HUES48 (cell line): ENCODE results near the gene PARP12.

Experiments
- H3K27ac ChIP-seq: one replicate; pipeline ENCODE4 v1.7.0; 2013; ENCODE audit warnings: low read depth, low read length, inconsistent platforms
- H3K27me3 ChIP-seq: 2 replicates; pipeline ENCODE4 v1.6.1; 2013; ENCODE audit warnings: mild to moderate bottlenecking, low read length; ENCODE audit not compliant: control insufficient read depth, insufficient read depth
- H3K36me3 ChIP-seq: 2 replicates; pipeline ENCODE4 v1.6.1; 2013; ENCODE audit warnings: low read length; ENCODE audit not compliant: control insufficient read depth, insufficient read depth
- H3K4me1 ChIP-seq: 2 replicates; pipeline ENCODE4 v1.6.1; 2013; ENCODE audit warnings: mild to moderate bottlenecking, low read length; ENCODE audit not compliant: control insufficient read depth, insufficient read depth
- H3K4me3 ChIP-seq: 2 replicates; pipeline ENCODE4 v1.5.1; 2013; ENCODE audit warnings: mild to moderate bottlenecking, low read depth, low read length
- H3K9ac ChIP-seq: 2 replicates; pipeline ENCODE4 v1.6.1; 2013; ENCODE audit warnings: mild to moderate bottlenecking, low read depth, low read length, moderate library complexity
- H3K9me3 ChIP-seq: 2 replicates; pipeline ENCODE4 v1.6.1; 2013; ENCODE audit warnings: low read length; ENCODE audit not compliant: control insufficient read depth, insufficient read depth

PARP12 gene

GRCh38 chr7:140003913-140004382 lies 58.8 kb downstream of the PARP12 start:
- Histone ChIP-seq H3K9me3 (no peaks in the 10 kb centered on the region), H3K4me1 (peaks cover 6% of the 10 kb centered on the region; the same call in 1 of the 2 replicates), H3K4me3 (no peak overlapping the region), H3K27ac (no peak overlapping the region), H3K27me3 (no peaks in the 10 kb centered on the region), H3K36me3 (no peaks in the 10 kb centered on the region), H3K9ac (no peak overlapping the region)

DNA sequence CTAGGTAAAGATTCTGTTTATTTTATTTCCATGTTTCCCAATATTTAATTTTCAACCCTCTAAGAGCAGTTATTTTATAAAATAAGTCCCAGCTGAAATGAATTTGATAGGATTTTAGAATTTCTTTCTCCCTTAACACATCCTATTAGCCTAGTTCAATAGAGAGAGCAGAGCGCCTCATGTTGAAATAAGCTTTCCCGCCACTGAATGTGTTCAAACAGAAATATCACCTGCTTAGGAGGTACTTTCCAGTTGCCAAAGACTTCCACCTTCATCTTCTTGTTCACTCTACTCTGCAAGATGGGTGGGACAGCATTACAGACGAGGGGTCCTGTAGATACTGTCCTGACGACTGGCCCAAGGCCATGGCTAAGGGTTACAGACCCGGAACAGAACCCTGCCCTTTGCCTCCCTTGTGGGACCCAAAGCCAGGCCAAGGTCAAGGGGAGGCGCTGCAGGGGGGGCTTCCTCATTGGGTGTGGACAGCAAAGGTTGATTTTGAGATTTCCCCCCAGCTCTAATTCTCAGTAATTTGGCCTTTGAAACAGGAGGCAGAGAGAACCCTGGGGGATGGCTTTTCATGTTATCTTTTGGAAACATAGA lies 62.0 kb downstream of the PARP12 start:
- no peaks in the 10 kb centered on the region for H3K36me3 ChIP-seq
- no peaks in the 10 kb centered on the region for H3K27me3 ChIP-seq
- H3K4me3 ChIP-seq, result no peak overlapping the region
- H3K9me3 ChIP-seq, result no peaks in the 10 kb centered on the region
- peaks cover 3% of the 10 kb centered on the region; the same call in 1 of the 2 replicates for H3K4me1 ChIP-seq
- H3K9ac ChIP-seq, result no peak overlapping the region
- no peak overlapping the region for H3K27ac ChIP-seq

DNA sequence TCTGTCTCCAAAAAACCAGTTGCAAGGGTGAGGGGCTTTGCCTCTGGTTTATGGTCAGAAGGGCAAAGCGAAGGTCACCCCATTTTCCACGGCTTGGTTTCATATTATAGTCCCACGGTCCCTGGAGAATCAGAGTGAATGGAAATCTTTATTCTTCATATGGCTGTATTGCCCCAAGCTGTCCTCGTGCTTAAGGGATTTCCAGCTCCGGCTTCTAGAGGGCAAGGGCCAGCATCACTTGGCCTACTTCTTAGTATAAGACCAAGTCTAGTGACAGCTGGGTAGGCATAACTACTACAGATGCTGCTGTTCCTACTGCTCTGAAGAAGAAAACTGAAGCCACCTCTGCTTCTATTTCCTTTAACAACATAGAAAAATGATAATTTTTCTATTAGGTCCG lies 63.2 kb downstream of the PARP12 start:
- Histone ChIP-seq H3K4me1 (0 out of 2 replicates have a peak, but pooled peaks cover 3% of the 10 kb centered on the region), H3K9me3 (no peaks in the 10 kb centered on the region), H3K4me3 (no peak overlapping the region), H3K36me3 (no peaks in the 10 kb centered on the region), H3K27ac (no peak overlapping the region), H3K27me3 (no peaks in the 10 kb centered on the region), H3K9ac (no peak overlapping the region)

DNA sequence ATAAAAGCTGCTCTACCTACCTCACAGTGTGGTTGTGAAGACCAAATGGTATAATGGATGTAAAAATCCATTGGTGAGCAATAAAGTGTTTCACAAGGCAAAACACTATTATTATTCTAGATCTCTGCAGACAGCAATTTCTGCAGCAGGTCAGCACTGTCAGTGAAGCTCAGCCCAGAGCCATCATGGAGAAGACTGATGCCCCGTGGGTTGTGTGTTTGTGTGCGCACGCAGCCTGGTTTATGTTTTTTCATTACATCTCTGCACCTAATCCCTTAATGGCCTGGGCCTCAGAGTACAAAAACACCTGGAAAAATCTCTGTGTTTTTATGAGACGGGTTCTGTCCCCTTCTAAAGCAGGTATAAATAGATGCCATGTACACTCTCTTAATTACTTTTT lies 64.2 kb downstream of the PARP12 start:
- H3K9me3 ChIP-seq, result no peaks in the 10 kb centered on the region
- no peak overlapping the region for H3K27ac ChIP-seq
- H3K27me3 ChIP-seq, result no peaks in the 10 kb centered on the region
- no peak overlapping the region for H3K9ac ChIP-seq
- H3K36me3 ChIP-seq, result no peaks in the 10 kb centered on the region
- no peak overlapping the region for H3K4me3 ChIP-seq
- no peaks in the 10 kb centered on the region for H3K4me1 ChIP-seq

DNA sequence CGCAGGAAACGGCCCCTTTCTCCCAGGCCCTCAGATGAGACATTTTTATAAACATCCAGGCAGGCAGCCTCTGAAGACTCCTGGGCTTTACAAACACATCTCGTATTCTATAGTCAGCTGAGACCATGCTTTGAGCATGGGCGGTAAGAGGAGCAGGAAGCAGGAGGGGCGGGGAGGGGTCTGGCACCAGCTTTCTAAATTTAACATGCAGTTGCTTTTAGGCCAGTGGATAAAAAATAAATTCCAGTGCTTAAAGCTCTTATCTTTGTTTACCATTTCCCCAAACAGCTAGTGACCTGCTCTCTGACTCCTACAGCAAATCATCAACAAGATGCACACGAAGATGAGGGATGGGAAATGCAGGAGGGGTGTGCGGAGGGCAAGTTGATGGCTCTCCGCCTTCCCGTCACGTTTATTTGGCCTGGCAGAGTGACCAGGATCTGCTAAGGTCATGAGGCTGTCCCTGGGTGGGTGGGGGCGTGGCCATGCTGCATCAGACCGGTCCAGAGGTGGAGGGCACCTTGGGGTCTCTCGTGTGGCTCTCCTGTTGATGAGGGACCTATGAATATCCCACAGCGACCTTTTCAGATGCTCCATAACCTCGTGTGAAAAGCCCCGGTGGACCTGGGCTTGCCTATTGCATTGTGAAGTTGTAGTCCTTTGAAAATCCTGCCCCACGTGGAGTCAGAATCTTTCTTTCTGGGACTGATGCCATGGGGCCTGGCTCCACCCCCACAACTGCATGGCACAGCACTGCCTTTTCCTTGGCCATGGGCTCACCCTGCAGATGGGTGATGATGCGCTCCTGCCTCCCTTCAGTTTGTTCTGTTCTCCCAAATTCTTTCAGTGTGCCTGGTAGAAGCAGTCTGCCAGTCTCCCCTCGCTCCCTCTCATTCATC lies 67.5 kb downstream of the PARP12 start:
- Histone ChIP-seq H3K4me1 (peaks cover under 1% of the 10 kb centered on the region; the same call in 1 of the 2 replicates), H3K27me3 (no peaks in the 10 kb centered on the region), H3K36me3 (no peaks in the 10 kb centered on the region), H3K4me3 (no peak overlapping the region), H3K9me3 (no peaks in the 10 kb centered on the region), H3K27ac (no peak overlapping the region), H3K9ac (no peak overlapping the region)

GRCh38 chr7:139994356-139994755 lies 68.4 kb downstream of the PARP12 start:
- Histone ChIP-seq H3K4me1 (peaks cover 4% of the 10 kb centered on the region; the same call in 1 of the 2 replicates), H3K9ac (no peak overlapping the region)

DNA sequence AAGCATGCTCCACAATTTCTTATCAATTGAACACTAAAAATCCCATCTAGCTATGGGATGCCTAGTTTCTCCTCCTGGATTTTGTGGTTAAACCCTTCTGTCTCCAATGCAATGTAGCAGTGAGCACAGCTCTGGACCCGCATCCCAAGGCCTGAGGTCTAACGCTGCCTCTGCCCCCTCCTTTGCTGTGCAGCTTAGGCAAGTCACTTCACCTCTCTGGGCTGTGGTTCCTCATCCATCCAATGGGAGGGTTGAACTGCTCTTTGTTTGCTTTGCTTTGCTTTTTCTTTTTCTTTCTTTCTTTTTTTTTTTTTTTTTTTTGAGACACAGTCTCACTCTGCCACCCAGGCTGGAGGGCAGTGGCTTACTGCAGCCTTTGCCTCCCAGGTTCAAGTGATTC lies 69.2 kb downstream of the PARP12 start:
- Histone ChIP-seq H3K9me3 (no peaks in the 10 kb centered on the region), H3K4me1 (peaks cover 4% of the 10 kb centered on the region; the same call in 1 of the 2 replicates), H3K36me3 (no peaks in the 10 kb centered on the region), H3K9ac (no peak overlapping the region), H3K4me3 (no peak overlapping the region), H3K27me3 (no peaks in the 10 kb centered on the region), H3K27ac (no peak overlapping the region)

More at GRCh38 chr7:139994356-139994755, 68.4 kb downstream of the PARP12 start:
- Histone ChIP-seq H3K36me3 (no peaks in the 10 kb centered on the region), H3K9me3 (no peaks in the 10 kb centered on the region), H3K4me3 (no peak overlapping the region), H3K27ac (no peak overlapping the region), H3K27me3 (no peaks in the 10 kb centered on the region)

GRCh38 chr7:139993169-139993568 lies 69.6 kb downstream of the PARP12 start:
- peaks cover 4% of the 10 kb centered on the region; the same call in 1 of the 2 replicates for H3K4me1 ChIP-seq
- no peaks in the 10 kb centered on the region for H3K9me3 ChIP-seq
- H3K27me3 ChIP-seq, result no peaks in the 10 kb centered on the region
- H3K4me3 ChIP-seq, result no peak overlapping the region
- H3K9ac ChIP-seq, result no peak overlapping the region
- H3K36me3 ChIP-seq, result no peaks in the 10 kb centered on the region
- H3K27ac ChIP-seq, result no peak overlapping the region

DNA sequence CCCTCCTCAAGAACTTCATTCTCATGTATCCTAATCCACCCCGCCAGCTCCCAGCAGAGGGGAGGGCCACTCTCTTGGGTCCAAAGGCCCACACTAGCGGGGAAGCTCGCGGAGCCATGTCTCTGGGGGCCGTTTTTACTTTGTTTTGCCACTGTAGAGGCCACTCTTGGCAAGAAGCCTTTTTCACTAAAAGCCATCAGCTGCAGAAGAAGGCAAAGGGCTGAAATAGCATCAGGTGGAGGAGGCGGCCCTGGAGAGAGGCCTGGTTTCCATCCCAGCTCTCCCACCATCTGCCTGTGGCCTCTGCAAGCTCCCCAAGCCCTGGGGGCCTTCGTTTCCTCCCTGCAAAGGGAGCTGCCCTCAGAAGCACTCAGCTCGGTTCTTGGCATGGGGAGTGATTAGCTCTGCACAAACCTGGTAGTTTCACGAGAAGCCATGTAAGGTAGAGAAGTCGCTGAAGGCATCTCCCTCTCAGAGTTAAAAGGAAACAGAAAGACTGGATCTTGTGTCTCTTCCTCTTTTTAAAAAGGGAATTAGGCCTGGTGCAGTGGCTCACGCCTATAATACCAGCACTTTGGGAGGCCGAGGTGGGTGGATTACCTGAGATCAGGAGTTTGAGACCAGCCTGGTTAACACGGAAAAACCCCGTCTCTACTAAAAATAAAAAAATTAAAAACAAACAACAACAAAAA lies 70.3 kb downstream of the PARP12 start:
- Histone ChIP-seq H3K9ac (no peak overlapping the region), H3K36me3 (no peaks in the 10 kb centered on the region), H3K9me3 (no peaks in the 10 kb centered on the region), H3K4me1 (peaks cover 4% of the 10 kb centered on the region; the same call in 1 of the 2 replicates), H3K27me3 (no peaks in the 10 kb centered on the region), H3K4me3 (no peak overlapping the region), H3K27ac (no peak overlapping the region)

DNA sequence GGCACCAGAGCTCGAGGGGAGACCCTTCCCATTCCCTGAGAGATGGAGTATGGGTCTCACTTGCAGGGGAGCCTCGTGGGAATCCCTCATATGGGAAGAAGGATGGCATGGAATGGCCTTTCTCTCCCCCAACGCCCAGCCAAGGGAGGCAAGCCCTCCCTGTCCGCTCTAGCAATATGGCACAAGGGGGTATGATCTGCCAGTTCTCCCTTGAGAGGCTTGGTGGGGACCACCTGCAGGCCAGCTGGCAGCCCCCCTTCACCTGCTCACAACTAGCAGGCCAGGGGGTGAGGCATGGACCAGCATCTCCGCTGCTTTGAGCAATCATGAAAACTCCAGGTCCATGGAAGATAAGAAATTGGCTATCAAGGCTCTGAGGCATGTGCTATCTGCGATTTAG lies 70.8 kb downstream of the PARP12 start:
- H3K27me3 ChIP-seq, result no peaks in the 10 kb centered on the region
- H3K9ac ChIP-seq, result no peak overlapping the region
- no peaks in the 10 kb centered on the region for H3K9me3 ChIP-seq
- H3K36me3 ChIP-seq, result no peaks in the 10 kb centered on the region
- no peak overlapping the region for H3K4me3 ChIP-seq
- H3K27ac ChIP-seq, result no peak overlapping the region
- peaks cover 4% of the 10 kb centered on the region; the same call in 1 of the 2 replicates for H3K4me1 ChIP-seq
